ENCODE measurements around the gene KLF13.

The KLF13 gene

DNA sequence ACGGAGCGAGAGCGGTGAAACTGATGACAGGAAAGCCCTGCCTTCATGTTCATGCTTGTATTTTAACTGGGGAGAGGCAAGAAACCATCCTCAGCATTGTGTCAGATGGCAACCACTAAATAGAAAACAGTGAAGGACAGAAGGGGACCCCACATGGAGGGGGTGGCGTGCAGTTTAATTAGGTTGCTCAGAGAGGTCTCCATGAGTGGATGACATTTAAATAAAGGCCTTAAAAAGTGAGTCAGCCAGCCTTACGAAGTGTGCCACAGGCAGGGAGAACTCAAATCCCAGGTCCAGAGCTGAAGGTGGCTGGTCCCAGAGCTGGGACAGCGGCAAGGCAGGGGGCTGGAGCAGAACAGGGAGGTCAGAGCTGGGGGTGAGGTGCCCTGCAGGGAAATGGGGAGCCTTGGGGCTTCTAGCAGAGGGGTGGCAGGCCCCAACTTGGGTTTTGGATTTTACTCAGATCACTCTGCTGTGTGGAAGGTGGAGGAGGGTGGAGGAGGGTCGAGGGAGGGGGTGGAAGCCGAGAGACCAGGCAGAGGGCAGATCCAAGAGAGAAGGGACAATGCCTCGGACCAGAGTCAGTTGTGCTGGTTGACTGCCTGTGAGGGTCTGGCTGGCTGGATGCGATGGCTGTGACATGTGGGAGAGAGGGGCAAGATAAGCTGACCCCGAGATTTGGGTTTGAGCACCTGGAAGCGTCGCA, 73.7 kb downstream of the KLF13 start:
- Histone ChIP-seq H3K79me2 (ENCODE audit: control insufficient read depth, insufficient read depth, low read length, poor library complexity) (peaks cover 5% of the 10 kb centered on the region), H3K4me3 (ENCODE audit: low read depth, low read length) (no peak overlapping the region), H2AK5ac (ENCODE audit: low read length) (no peak overlapping the region), H4K91ac (ENCODE audit: low read depth, low read length) (peak overlapping the region; percentile 59), H3K23ac (ENCODE audit: low read length) (no peak overlapping the region), H4K12ac (ENCODE audit: low read depth, low read length) (no peak overlapping the region), H3K27me3 (ENCODE audit: insufficient read depth, low read length) (no peaks in the 10 kb centered on the region), H2BK12ac (ENCODE audit: low read length) (peak overlapping the region; percentile 18), H3K79me1 (ENCODE audit: low read length) (peaks cover 17% of the 10 kb centered on the region), H3K9me3 (ENCODE audit: insufficient read depth, low read depth, low read length) (no peaks in the 10 kb centered on the region), H3K27ac (ENCODE audit: low read depth, low read length) (no peak overlapping the region), H3K14ac (ENCODE audit: low read length) (no peak overlapping the region), H3K18ac (ENCODE audit: low read length) (no peak overlapping the region), H2AFZ (ENCODE audit: insufficient read depth, low read length, poor library complexity) (no peak overlapping the region), H3K4ac (ENCODE audit: low read depth, low read length) (no peak overlapping the region), H2BK5ac (ENCODE audit: low read depth, low read length, poor library complexity) (no peak overlapping the region), H3K9ac (ENCODE audit: low read length) (no peak overlapping the region), H3K4me1 (ENCODE audit: control insufficient read depth in 1 of 2, insufficient read depth in 2 of 2, low read length in 2 of 2) (peaks cover 17% of the 10 kb centered on the region in 2 experiments), H3K36me3 (ENCODE audit: control insufficient read depth in 1 of 2, insufficient read depth in 2 of 2, low read length in 2 of 2) (no peaks in the 10 kb centered on the region), H3K4me2 (ENCODE audit: low read length) (no peak overlapping the region), H4K8ac (ENCODE audit: low read depth, low read length) (no peak overlapping the region), H2BK120ac (ENCODE audit: insufficient read depth, low read length, poor library complexity) (no peak overlapping the region)
- no CpG with 5 or more reads among the region's 13 CpGs for WGBS (ENCODE audit: extremely low coverage, insufficient coverage, insufficient read length)
- DNase-seq, result no peak

DNA sequence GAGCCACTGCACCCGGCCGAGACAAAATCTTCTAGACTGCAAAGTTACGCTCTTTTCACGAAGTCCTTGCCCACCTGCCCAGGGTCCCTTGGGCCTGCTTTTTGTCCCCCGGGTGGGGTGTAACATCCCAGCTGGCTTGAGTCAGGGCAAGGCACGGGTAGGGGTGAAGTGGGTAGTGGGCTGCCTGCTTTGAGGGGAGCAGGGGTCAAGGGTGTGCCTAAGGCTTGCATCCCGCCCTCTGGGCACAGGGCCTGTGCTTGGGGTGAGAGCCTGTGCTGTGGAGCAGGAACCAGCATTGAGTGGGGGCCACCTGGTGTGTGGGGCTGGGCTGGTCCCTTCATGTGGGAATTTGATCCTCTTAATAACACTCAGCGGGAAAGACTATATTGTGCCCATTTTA, 74.6 kb downstream of the KLF13 start:
- no peak overlapping the region for H2AK5ac ChIP-seq (ENCODE audit: low read length)
- H3K18ac ChIP-seq (ENCODE audit: low read length), result no peak overlapping the region
- H2BK120ac ChIP-seq (ENCODE audit: insufficient read depth, low read length, poor library complexity), result no peak overlapping the region
- no peak overlapping the region for H2BK5ac ChIP-seq (ENCODE audit: low read depth, low read length, poor library complexity)
- no peak overlapping the region for H3K23ac ChIP-seq (ENCODE audit: low read length)
- no peak overlapping the region for H3K14ac ChIP-seq (ENCODE audit: low read length)
- H3K4me1 ChIP-seq (ENCODE audit: control insufficient read depth in 1 of 2, insufficient read depth in 2 of 2, low read length in 2 of 2), result peaks cover 17% of the 10 kb centered on the region in 2 experiments
- H4K12ac ChIP-seq (ENCODE audit: low read depth, low read length), result no peak overlapping the region
- no peak overlapping the region for H3K4ac ChIP-seq (ENCODE audit: low read depth, low read length)
- no peaks in the 10 kb centered on the region for H3K27me3 ChIP-seq (ENCODE audit: insufficient read depth, low read length)
- H3K27ac ChIP-seq (ENCODE audit: low read depth, low read length), result no peak overlapping the region
- no peak overlapping the region for H4K8ac ChIP-seq (ENCODE audit: low read depth, low read length)
- no peak overlapping the region for H3K9ac ChIP-seq (ENCODE audit: low read length)
- WGBS (ENCODE audit: extremely low coverage, insufficient coverage, insufficient read length), result no CpG with 5 or more reads among the region's 8 CpGs
- no peaks in the 10 kb centered on the region for H3K36me3 ChIP-seq (ENCODE audit: control insufficient read depth in 1 of 2, insufficient read depth in 2 of 2, low read length in 2 of 2)
- H3K9me3 ChIP-seq (ENCODE audit: insufficient read depth, low read depth, low read length), result no peaks in the 10 kb centered on the region
- H2AFZ ChIP-seq (ENCODE audit: insufficient read depth, low read length, poor library complexity), result no peak overlapping the region
- peaks cover 5% of the 10 kb centered on the region for H3K79me2 ChIP-seq (ENCODE audit: control insufficient read depth, insufficient read depth, low read length, poor library complexity)
- H3K4me3 ChIP-seq (ENCODE audit: low read depth, low read length), result no peak overlapping the region
- no peak overlapping the region for H4K91ac ChIP-seq (ENCODE audit: low read depth, low read length)
- peaks cover 17% of the 10 kb centered on the region for H3K79me1 ChIP-seq (ENCODE audit: low read length)
- no peak overlapping the region for H3K4me2 ChIP-seq (ENCODE audit: low read length)
- no peak for DNase-seq
- no peak overlapping the region for H2BK12ac ChIP-seq (ENCODE audit: low read length)

DNA sequence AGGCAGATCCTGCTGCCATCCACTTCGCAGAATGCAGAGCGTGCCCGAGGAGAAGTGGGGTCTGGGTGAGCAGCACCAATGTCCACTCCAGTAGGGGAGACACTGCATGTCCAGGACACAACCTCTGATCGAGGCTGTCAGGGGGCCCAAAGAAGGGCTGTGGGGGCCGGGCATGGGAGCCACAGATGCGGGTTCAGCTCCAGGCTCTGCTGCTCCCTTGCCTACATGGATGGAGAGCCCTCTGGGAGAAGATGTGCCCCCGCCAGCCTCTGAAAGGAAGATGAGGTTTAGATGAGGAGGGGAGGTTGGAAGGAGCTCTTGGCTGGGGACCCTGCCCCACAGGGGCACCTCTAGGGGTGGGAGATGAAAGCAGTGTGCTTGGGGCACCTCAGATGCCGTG, 75.4 kb downstream of the KLF13 start:
- peaks cover 15 to 17% of the 10 kb centered on the region in 2 experiments for H3K4me1 ChIP-seq (ENCODE audit: control insufficient read depth in 1 of 2, insufficient read depth in 2 of 2, low read length in 2 of 2)
- H2BK5ac ChIP-seq (ENCODE audit: low read depth, low read length, poor library complexity), result no peak overlapping the region
- DNase-seq, result no peak

DNA sequence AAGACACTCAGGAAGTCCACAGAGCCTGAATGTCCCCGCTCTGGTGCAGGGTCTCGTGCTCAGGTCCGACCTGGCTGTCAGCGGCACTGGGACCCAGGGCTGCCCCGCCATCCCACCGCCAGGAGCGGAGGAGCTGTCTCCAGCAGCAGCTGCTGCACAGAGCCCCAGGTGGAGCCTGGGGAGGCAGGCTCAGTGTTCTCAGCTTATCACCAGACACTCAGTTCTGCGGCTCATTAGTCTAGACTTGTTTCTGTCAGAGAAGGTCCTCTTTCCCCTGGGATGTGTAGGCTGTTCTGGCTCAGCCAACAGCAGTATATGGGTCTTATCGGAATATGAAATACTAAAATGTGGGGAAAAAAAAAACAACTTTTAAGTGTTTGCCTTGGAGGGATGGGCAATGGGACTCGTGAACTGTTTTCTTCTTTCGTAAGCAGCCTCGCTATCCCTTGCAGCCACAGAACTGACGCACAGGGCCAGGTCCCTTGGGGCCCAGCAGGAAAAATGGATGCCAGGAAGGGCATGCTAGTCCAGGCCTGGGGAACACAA, 75.9 kb downstream of the KLF13 start:
- Histone ChIP-seq H3K18ac (ENCODE audit: low read length) (no peak overlapping the region), H3K4ac (ENCODE audit: low read depth, low read length) (no peak overlapping the region), H3K79me1 (ENCODE audit: low read length) (peaks cover 13% of the 10 kb centered on the region), H3K14ac (ENCODE audit: low read length) (no peak overlapping the region), H3K9ac (ENCODE audit: low read length) (no peak overlapping the region), H3K23ac (ENCODE audit: low read length) (no peak overlapping the region), H4K8ac (ENCODE audit: low read depth, low read length) (no peak overlapping the region), H3K4me2 (ENCODE audit: low read length) (no peak overlapping the region), H3K9me3 (ENCODE audit: insufficient read depth, low read depth, low read length) (no peaks in the 10 kb centered on the region), H2BK5ac (ENCODE audit: low read depth, low read length, poor library complexity) (no peak overlapping the region), H4K91ac (ENCODE audit: low read depth, low read length) (no peak overlapping the region), H3K79me2 (ENCODE audit: control insufficient read depth, insufficient read depth, low read length, poor library complexity) (peaks cover 5% of the 10 kb centered on the region), H4K12ac (ENCODE audit: low read depth, low read length) (no peak overlapping the region), H2BK120ac (ENCODE audit: insufficient read depth, low read length, poor library complexity) (no peak overlapping the region), H3K4me1 (ENCODE audit: control insufficient read depth in 1 of 2, insufficient read depth in 2 of 2, low read length in 2 of 2) (peaks cover 13 to 14% of the 10 kb centered on the region in 2 experiments), H3K27me3 (ENCODE audit: insufficient read depth, low read length) (no peaks in the 10 kb centered on the region), H2BK12ac (ENCODE audit: low read length) (no peak overlapping the region), H3K27ac (ENCODE audit: low read depth, low read length) (no peak overlapping the region), H3K4me3 (ENCODE audit: low read depth, low read length) (no peak overlapping the region), H2AK5ac (ENCODE audit: low read length) (no peak overlapping the region), H2AFZ (ENCODE audit: insufficient read depth, low read length, poor library complexity) (no peak overlapping the region), H3K36me3 (ENCODE audit: control insufficient read depth in 1 of 2, insufficient read depth in 2 of 2, low read length in 2 of 2) (no peaks in the 10 kb centered on the region)
- no peak for DNase-seq
- WGBS (ENCODE audit: extremely low coverage, insufficient coverage, insufficient read length), result no CpG with 5 or more reads among the region's 13 CpGs

More for the DNA sequence above, 75.4 kb downstream of the KLF13 start:
- H3K18ac ChIP-seq (ENCODE audit: low read length), result no peak overlapping the region
- no peak overlapping the region for H2BK120ac ChIP-seq (ENCODE audit: insufficient read depth, low read length, poor library complexity)
- no peak overlapping the region for H2BK12ac ChIP-seq (ENCODE audit: low read length)
- no peak overlapping the region for H3K27ac ChIP-seq (ENCODE audit: low read depth, low read length)
- no peaks in the 10 kb centered on the region for H3K27me3 ChIP-seq (ENCODE audit: insufficient read depth, low read length)
- H4K91ac ChIP-seq (ENCODE audit: low read depth, low read length), result no peak overlapping the region
- H3K4me2 ChIP-seq (ENCODE audit: low read length), result no peak overlapping the region
- H2AFZ ChIP-seq (ENCODE audit: insufficient read depth, low read length, poor library complexity), result no peak overlapping the region
- no peaks in the 10 kb centered on the region for H3K9me3 ChIP-seq (ENCODE audit: insufficient read depth, low read depth, low read length)
- peaks cover 15% of the 10 kb centered on the region for H3K79me1 ChIP-seq (ENCODE audit: low read length)
- H3K23ac ChIP-seq (ENCODE audit: low read length), result no peak overlapping the region
- H4K8ac ChIP-seq (ENCODE audit: low read depth, low read length), result no peak overlapping the region
- no peak overlapping the region for H3K14ac ChIP-seq (ENCODE audit: low read length)
- H3K36me3 ChIP-seq (ENCODE audit: control insufficient read depth in 1 of 2, insufficient read depth in 2 of 2, low read length in 2 of 2), result no peaks in the 10 kb centered on the region
- no CpG with 5 or more reads among the region's 8 CpGs for WGBS (ENCODE audit: extremely low coverage, insufficient coverage, insufficient read length)
- no peak overlapping the region for H3K4me3 ChIP-seq (ENCODE audit: low read depth, low read length)
- peaks cover 5% of the 10 kb centered on the region for H3K79me2 ChIP-seq (ENCODE audit: control insufficient read depth, insufficient read depth, low read length, poor library complexity)
- no peak overlapping the region for H2AK5ac ChIP-seq (ENCODE audit: low read length)
- no peak overlapping the region for H3K4ac ChIP-seq (ENCODE audit: low read depth, low read length)
- H3K9ac ChIP-seq (ENCODE audit: low read length), result no peak overlapping the region
- H4K12ac ChIP-seq (ENCODE audit: low read depth, low read length), result no peak overlapping the region
